KG1 (cell line): ENCODE measurements around the gene HMBS.
A peak's percentile ranks its signal among the peaks of the same experiment; 100 is the strongest.
"Not testable (repeated sequence)": the region's sequence is repeated elsewhere in the genome, so short reads cannot be mapped to it uniquely, and the experiment has no call there.

ENCODE experiments used
- DNase-seq: peaks from one replicate; lab custom pipeline; 2025; lab: John Stamatoyannopoulos, UW

HMBS gene

GRCh38 chr11:119100994-119101758 lies 16.5 kb downstream of the HMBS start:
- DNase-seq, result no peak

- DNase-seq, result peak; percentile 99
Observed at GRCh38 chr11:119101759-119102423, 17.2 kb downstream of the HMBS start, which contains the start of gene DPAGT1. Gene DPAGT1 (minus strand): TSS chr11:119101853. CDS start chr11:119101655, 198 bp downstream.

GRCh38 chr11:119103161-119103664 lies 18.5 kb downstream of the HMBS start:
- not testable (repeated sequence) for DNase-seq

- DNase-seq, result no peak
Observed at GRCh38 chr11:119103793-119104192, 19.1 kb downstream of the HMBS start.

GRCh38 chr11:119106564-119107537 lies 22.2 kb downstream of the HMBS start, which contains the start of gene C2CD2L:
Gene C2CD2L (plus strand): TSS chr11:119107344. CDS start chr11:119107742, 398 bp downstream.
- peak; percentile 85 for DNase-seq

GRCh38 chr11:119107538-119108145 lies 23.0 kb downstream of the HMBS start:
- no peak for DNase-seq

GRCh38 chr11:119108146-119108856 lies 23.6 kb downstream of the HMBS start:
- DNase-seq, result no peak

- no peak for DNase-seq
Observed at GRCh38 chr11:119108857-119109221, 24.2 kb downstream of the HMBS start.

- no peak for DNase-seq
Observed at GRCh38 chr11:119109843-119110242, 25.2 kb downstream of the HMBS start.

GRCh38 chr11:119110439-119110838 lies 25.8 kb downstream of the HMBS start:
- no peak for DNase-seq

- no peak for DNase-seq
Observed at GRCh38 chr11:119111361-119111925, 26.8 kb downstream of the HMBS start.

- no peak for DNase-seq
Observed at GRCh38 chr11:119112314-119113020, 27.8 kb downstream of the HMBS start.

GRCh38 chr11:119113716-119114115 lies 29.0 kb downstream of the HMBS start:
- no peak for DNase-seq

- DNase-seq, result no peak
Observed at GRCh38 chr11:119114351-119114750, 29.7 kb downstream of the HMBS start.

- DNase-seq, result no peak
Observed at GRCh38 chr11:119115484-119116234, 31.0 kb downstream of the HMBS start.

- DNase-seq, result no peak
Observed at GRCh38 chr11:119116235-119116594, 31.5 kb downstream of the HMBS start.

GRCh38 chr11:119116601-119117000 lies 31.9 kb downstream of the HMBS start:
- DNase-seq, result no peak

GRCh38 chr11:119117004-119117706 lies 32.5 kb downstream of the HMBS start:
- DNase-seq, result no peak

GRCh38 chr11:119118227-119118626 lies 33.5 kb downstream of the HMBS start:
- DNase-seq, result no peak
